Measurements from ENCODE around the gene DLG2. TPM values are rescaled to one million over a fixed set of nuclear protein-coding genes. Genes with fewer than 3 reads are reported as not detected.

Gene DLG2
- total RNA-seq, 3 donors from 2014 or later = 4.3 to 12.3 (median 6.9) TPM

DNA sequence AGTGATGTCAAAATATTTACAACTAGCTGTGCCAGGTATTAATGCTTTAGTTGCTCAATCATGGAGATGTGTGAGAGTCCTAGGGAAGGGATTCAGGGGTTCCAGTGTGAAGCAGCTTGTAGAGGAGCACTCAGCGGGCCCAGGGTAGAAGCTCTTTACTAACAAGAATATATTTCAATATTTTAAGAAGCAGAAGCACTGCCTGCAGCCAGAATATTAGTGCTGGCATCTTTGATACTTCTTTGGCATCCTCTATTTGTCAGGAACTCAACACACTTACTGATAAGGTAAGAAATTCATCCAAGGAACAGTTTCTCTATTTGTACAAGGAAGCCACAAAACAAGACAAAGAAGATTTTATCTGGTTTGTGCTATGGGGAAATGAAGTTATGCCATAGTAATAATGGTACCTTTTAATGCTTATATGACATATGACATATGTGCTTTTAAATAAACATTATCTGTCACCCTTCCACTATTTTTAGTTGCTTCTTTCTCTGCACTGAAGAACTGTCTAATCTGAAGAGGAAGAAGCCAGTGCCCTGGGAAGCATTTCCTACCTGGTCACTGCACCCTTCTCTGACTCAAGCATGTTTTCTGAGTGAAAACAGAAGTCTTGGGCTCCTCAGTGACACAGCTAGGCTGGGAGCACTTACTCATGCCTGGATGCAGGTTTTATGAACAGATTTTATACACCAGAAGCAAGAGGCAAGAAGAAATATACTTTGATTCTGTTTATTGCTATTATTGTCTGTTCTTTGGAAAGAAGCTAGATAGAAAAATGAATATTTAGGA is 1952.8 kb downstream of the DLG2 start:
- H3K9me3 ChIP-seq = no peaks in the 10 kb centered on the region
- no peaks in the 10 kb centered on the region for H3K36me3 ChIP-seq
- TF ChIP-seq POLR2AphosphoS5 (IDR thresholded peaks at IDR 0.05) = no peak
- no peak for TF ChIP-seq POLR2A (IDR thresholded peaks at IDR 0.05)
- TF ChIP-seq, protein P1, sequence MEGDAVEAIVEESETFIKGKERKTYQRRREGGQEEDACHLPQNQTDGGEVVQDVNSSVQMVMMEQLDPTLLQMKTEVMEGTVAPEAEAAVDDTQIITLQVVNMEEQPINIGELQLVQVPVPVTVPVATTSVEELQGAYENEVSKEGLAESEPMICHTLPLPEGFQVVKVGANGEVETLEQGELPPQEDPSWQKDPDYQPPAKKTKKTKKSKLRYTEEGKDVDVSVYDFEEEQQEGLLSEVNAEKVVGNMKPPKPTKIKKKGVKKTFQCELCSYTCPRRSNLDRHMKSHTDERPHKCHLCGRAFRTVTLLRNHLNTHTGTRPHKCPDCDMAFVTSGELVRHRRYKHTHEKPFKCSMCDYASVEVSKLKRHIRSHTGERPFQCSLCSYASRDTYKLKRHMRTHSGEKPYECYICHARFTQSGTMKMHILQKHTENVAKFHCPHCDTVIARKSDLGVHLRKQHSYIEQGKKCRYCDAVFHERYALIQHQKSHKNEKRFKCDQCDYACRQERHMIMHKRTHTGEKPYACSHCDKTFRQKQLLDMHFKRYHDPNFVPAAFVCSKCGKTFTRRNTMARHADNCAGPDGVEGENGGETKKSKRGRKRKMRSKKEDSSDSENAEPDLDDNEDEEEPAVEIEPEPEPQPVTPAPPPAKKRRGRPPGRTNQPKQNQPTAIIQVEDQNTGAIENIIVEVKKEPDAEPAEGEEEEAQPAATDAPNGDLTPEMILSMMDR (IDR thresholded peaks at IDR 0.05) = no peak
- H3K4me3 ChIP-seq = no peak overlapping the region
- intact Hi-C loops (cut with DNase I; ENCODE audit: low total_unique reads) = no loop called here
- no peak for DNase-seq (ENCODE audit: low spot score in 2 of 2)
- H3K27ac ChIP-seq = no peak overlapping the region
- no peaks in the 10 kb centered on the region for H3K27me3 ChIP-seq
- no peaks in the 10 kb centered on the region for H3K4me1 ChIP-seq

DNA sequence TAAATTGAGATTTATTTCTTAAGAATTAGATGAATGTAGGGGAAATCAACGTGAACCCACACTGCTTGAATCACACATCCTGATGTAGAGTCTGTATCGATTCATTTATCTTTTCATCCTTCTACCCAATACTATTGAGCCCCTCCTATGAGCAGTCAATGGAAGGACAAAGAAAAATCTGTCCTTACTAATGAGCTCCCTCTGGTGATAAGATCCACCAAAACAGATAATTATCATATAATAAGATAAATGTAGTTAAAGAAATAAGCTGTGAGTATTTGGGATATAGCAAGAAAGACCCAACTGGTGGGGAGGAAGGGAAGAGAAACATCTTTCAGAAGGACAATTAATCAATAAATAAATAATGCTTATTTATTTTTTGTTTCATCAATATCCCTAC is 1955.9 kb downstream of the DLG2 start:
- Histone ChIP-seq H3K27me3 (no peaks in the 10 kb centered on the region), H3K4me3 (no peak overlapping the region), H3K27ac (no peak overlapping the region), H3K4me1 (no peaks in the 10 kb centered on the region), H3K9me3 (no peaks in the 10 kb centered on the region), H3K36me3 (no peaks in the 10 kb centered on the region)
- no peak for TF ChIP-seq POLR2AphosphoS5 (IDR thresholded peaks at IDR 0.05)
- TF ChIP-seq, protein P1 (IDR thresholded peaks at IDR 0.05) = no peak
- TF ChIP-seq POLR2A (IDR thresholded peaks at IDR 0.05) = no peak
- intact Hi-C loops (cut with DNase I; ENCODE audit: low total_unique reads) = no loop called here
- no peak for DNase-seq (ENCODE audit: low spot score in 2 of 2)

DNA sequence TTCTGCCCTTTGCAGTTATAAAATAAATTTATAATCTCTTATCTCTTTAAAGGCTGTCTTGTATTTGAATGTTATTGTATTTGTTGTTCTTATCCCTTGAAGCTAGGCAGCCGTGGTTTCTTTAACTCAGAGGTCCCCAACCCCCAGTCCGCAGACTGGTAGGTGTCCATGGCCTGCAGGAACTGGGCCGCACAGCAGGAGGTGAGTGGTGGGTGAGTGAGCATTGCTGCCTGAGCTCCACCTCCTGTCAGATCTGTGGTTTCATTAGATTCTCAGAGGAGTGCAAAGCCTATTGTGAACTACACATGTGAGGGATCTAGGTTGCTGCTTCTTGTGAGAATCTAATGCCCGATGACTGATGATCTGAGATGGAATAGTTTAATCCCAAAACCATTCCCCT is 1961.0 kb downstream of the DLG2 start:
- no peaks in the 10 kb centered on the region for H3K27me3 ChIP-seq
- H3K4me3 ChIP-seq = no peak overlapping the region
- no peak overlapping the region for H3K27ac ChIP-seq
- TF ChIP-seq POLR2AphosphoS5 (IDR thresholded peaks at IDR 0.05) (no peak), POLR2A (IDR thresholded peaks at IDR 0.05) (no peak)
- TF ChIP-seq, protein P1 (IDR thresholded peaks at IDR 0.05) = no peak
- DNase-seq (ENCODE audit: low spot score in 2 of 2) = no peak
- H3K9me3 ChIP-seq = no peaks in the 10 kb centered on the region
- H3K4me1 ChIP-seq = no peaks in the 10 kb centered on the region
- intact Hi-C loops (cut with DNase I; ENCODE audit: low total_unique reads) = no loop called here
- H3K36me3 ChIP-seq = no peaks in the 10 kb centered on the region

DNA sequence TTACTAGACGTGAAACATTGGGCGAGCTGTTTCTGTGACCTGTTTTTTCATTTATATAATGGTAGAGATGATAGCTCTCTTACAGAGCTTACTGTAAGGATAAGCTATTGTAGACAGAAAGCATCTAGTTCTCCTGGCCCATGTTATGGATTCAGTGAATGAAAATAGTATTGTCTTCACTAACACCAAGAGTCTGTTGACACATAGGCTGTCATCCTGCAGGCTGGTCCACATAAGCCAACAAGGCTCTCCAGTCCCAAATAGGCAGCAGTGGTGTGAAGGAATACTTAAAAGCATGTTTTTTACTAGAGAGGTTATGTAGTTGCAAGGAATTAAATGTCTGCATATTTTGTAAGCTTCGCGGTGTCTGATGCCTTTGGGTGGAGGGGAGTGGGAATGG is 1963.2 kb downstream of the DLG2 start:
- no peak for DNase-seq (ENCODE audit: low spot score in 2 of 2)

DNA sequence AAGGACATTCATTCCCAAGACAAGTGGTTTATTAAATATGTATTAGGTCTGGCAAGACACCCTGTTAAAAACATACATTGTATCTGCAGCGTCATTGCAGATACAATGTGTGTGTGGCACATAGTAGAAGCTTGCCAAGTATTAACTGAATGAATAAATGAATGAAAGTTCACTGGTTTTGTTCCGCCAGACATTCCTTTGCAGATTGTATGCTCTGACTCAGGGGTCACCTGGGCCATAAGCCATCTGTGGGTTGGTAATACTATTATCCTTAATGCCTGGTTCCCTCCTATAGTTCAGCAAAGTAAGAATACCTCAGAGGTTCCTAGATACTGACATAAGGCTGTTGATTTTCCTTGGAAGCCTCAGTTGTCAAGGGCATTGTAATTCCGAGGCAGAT is 1963.7 kb downstream of the DLG2 start:
- Histone ChIP-seq H3K27ac (no peak overlapping the region), H3K4me1 (no peaks in the 10 kb centered on the region), H3K9me3 (no peaks in the 10 kb centered on the region), H3K27me3 (no peaks in the 10 kb centered on the region), H3K36me3 (no peaks in the 10 kb centered on the region), H3K4me3 (no peak overlapping the region)
- DNase-seq (ENCODE audit: low spot score in 2 of 2) = no peak
- TF ChIP-seq, protein P1 (IDR thresholded peaks at IDR 0.05) = no peak
- no peak for TF ChIP-seq POLR2AphosphoS5 (IDR thresholded peaks at IDR 0.05)
- intact Hi-C loops (cut with DNase I; ENCODE audit: low total_unique reads) = no loop called here

More for the DNA sequence above, 1963.2 kb downstream of the DLG2 start:
- Histone ChIP-seq H3K36me3 (no peaks in the 10 kb centered on the region), H3K27me3 (no peaks in the 10 kb centered on the region), H3K27ac (no peak overlapping the region), H3K9me3 (no peaks in the 10 kb centered on the region), H3K4me1 (no peaks in the 10 kb centered on the region), H3K4me3 (no peak overlapping the region)
- TF ChIP-seq POLR2A (IDR thresholded peaks at IDR 0.05) (no peak), POLR2AphosphoS5 (IDR thresholded peaks at IDR 0.05) (no peak)
- TF ChIP-seq, protein P1 (IDR thresholded peaks at IDR 0.05) = no peak
- intact Hi-C loops (cut with DNase I; ENCODE audit: low total_unique reads) = no loop called here
